ENCODE data around the gene TRMT61A. TPM values are rescaled to one million over a fixed set of nuclear protein-coding genes. Genes with fewer than 3 reads are reported as not detected.

TRMT61A gene
- total and polyA plus RNA-seq, 2 of the 13 experiments (the other 11 are each of a cell fraction or from before 2014, with no cell fraction given), result 6.5 to 13.6 TPM

DNA sequence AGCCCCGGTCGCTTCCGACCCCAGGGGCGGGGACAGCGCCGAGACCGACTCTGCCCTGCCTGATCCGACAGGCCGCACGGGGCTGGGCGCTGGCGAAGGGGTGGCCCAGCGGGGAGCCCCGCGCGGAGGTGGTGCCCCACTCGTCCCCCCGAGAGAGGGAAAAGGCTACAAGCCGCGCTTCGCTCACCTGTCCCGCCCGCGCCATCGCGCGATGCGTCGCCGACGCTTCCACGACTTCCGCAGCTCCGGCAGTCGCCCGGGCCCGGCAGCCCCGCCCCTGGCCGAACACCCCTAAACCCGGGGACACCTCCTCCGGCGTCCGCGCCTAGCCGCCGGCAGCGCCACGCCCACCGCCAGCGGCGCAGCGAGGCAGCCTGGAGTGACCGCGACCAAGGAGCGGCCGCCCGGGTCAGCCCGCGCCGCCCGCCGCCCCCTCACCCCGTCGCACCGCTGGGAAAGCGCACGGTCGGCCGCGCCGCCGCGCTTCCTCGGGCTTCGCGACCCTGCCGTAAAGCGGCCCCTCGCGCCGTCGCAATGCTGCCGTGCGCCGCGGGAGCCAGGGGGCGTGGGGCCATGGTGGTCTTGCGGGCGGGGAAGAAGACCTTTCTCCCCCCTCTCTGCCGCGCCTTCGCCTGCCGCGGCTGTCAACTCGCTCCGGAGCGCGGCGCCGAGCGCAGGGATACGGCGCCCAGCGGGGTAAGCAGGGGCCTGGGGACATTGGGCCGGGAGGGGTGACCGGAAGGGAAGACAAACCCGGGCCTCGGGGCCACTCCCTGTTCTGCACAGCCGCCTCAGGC is 33.6 kb downstream of the TRMT61A start, which contains the start of the genes BAG5 and COA8 (continued):
- TF ChIP-seq, protein P1, sequence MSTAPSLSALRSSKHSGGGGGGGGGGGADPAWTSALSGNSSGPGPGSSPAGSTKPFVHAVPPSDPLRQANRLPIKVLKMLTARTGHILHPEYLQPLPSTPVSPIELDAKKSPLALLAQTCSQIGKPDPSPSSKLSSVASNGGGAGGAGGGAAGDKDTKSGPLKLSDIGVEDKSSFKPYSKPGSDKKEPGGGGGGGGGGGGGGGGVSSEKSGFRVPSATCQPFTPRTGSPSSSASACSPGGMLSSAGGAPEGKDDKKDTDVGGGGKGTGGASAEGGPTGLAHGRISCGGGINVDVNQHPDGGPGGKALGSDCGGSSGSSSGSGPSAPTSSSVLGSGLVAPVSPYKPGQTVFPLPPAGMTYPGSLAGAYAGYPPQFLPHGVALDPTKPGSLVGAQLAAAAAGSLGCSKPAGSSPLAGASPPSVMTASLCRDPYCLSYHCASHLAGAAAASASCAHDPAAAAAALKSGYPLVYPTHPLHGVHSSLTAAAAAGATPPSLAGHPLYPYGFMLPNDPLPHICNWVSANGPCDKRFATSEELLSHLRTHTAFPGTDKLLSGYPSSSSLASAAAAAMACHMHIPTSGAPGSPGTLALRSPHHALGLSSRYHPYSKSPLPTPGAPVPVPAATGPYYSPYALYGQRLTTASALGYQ (CRISPR knock-in tag; IDR thresholded peaks at IDR 0.05), result peak; percentile 11; the same call in 1 of the 2 replicates
- peak in 1 of 2 experiments; percentile 62; a peak in 1 of 4 replicates for TF ChIP-seq KLF16 (CRISPR knock-in tag; IDR thresholded peaks at IDR 0.05)
- TF ChIP-seq, protein P2, sequence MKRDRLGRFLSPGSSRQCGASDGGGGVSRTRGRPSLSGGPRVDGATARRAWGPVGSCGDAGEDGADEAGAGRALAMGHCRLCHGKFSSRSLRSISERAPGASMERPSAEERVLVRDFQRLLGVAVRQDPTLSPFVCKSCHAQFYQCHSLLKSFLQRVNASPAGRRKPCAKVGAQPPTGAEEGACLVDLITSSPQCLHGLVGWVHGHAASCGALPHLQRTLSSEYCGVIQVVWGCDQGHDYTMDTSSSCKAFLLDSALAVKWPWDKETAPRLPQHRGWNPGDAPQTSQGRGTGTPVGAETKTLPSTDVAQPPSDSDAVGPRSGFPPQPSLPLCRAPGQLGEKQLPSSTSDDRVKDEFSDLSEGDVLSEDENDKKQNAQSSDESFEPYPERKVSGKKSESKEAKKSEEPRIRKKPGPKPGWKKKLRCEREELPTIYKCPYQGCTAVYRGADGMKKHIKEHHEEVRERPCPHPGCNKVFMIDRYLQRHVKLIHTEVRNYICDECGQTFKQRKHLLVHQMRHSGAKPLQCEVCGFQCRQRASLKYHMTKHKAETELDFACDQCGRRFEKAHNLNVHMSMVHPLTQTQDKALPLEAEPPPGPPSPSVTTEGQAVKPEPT (CRISPR knock-in tag; IDR thresholded peaks at IDR 0.05; ENCODE audit: low read depth), result 0 out of 2 replicates have a peak, but pooled peaks have one; percentile 43
- no peak for TF ChIP-seq XBP1 (CRISPR knock-in tag; IDR thresholded peaks at IDR 0.05)
- TF ChIP-seq SALL1 (CRISPR knock-in tag; IDR thresholded peaks at IDR 0.05), result peak; percentile 41
- TF ChIP-seq, protein P3, sequence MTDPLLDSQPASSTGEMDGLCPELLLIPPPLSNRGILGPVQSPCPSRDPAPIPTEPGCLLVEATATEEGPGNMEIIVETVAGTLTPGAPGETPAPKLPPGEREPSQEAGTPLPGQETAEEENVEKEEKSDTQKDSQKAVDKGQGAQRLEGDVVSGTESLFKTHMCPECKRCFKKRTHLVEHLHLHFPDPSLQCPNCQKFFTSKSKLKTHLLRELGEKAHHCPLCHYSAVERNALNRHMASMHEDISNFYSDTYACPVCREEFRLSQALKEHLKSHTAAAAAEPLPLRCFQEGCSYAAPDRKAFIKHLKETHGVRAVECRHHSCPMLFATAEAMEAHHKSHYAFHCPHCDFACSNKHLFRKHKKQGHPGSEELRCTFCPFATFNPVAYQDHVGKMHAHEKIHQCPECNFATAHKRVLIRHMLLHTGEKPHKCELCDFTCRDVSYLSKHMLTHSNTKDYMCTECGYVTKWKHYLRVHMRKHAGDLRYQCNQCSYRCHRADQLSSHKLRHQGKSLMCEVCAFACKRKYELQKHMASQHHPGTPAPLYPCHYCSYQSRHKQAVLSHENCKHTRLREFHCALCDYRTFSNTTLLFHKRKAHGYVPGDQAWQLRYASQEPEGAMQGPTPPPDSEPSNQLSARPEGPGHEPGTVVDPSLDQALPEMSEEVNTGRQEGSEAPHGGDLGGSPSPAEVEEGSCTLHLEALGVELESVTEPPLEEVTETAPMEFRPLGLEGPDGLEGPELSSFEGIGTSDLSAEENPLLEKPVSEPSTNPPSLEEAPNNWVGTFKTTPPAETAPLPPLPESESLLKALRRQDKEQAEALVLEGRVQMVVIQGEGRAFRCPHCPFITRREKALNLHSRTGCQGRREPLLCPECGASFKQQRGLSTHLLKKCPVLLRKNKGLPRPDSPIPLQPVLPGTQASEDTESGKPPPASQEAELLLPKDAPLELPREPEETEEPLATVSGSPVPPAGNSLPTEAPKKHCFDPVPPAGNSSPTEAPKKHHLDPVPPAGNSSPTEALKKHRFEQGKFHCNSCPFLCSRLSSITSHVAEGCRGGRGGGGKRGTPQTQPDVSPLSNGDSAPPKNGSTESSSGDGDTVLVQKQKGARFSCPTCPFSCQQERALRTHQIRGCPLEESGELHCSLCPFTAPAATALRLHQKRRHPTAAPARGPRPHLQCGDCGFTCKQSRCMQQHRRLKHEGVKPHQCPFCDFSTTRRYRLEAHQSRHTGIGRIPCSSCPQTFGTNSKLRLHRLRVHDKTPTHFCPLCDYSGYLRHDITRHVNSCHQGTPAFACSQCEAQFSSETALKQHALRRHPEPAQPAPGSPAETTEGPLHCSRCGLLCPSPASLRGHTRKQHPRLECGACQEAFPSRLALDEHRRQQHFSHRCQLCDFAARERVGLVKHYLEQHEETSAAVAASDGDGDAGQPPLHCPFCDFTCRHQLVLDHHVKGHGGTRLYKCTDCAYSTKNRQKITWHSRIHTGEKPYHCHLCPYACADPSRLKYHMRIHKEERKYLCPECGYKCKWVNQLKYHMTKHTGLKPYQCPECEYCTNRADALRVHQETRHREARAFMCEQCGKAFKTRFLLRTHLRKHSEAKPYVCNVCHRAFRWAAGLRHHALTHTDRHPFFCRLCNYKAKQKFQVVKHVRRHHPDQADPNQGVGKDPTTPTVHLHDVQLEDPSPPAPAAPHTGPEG (CRISPR knock-in tag; IDR thresholded peaks at IDR 0.05), result no peak; the same call in 1 of the 2 replicates
- peak; percentile 38 for TF ChIP-seq ZNF788 (CRISPR knock-in tag; IDR thresholded peaks at IDR 0.05; ENCODE audit: borderline replicate concordance)
- TF ChIP-seq ZBTB7A (CRISPR knock-in tag; IDR thresholded peaks at IDR 0.05), result peak; percentile 93
- TF ChIP-seq, protein P4, sequence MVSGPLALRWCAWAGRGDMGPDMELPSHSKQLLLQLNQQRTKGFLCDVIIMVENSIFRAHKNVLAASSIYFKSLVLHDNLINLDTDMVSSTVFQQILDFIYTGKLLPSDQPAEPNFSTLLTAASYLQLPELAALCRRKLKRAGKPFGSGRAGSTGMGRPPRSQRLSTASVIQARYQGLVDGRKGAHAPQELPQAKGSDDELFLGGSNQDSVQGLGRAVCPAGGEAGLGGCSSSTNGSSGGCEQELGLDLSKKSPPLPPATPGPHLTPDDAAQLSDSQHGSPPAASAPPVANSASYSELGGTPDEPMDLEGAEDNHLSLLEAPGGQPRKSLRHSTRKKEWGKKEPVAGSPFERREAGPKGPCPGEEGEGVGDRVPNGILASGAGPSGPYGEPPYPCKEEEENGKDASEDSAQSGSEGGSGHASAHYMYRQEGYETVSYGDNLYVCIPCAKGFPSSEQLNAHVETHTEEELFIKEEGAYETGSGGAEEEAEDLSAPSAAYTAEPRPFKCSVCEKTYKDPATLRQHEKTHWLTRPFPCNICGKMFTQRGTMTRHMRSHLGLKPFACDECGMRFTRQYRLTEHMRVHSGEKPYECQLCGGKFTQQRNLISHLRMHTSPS (CRISPR knock-in tag; IDR thresholded peaks at IDR 0.05; ENCODE audit: low read depth), result no peak
- TF ChIP-seq, protein P5, sequence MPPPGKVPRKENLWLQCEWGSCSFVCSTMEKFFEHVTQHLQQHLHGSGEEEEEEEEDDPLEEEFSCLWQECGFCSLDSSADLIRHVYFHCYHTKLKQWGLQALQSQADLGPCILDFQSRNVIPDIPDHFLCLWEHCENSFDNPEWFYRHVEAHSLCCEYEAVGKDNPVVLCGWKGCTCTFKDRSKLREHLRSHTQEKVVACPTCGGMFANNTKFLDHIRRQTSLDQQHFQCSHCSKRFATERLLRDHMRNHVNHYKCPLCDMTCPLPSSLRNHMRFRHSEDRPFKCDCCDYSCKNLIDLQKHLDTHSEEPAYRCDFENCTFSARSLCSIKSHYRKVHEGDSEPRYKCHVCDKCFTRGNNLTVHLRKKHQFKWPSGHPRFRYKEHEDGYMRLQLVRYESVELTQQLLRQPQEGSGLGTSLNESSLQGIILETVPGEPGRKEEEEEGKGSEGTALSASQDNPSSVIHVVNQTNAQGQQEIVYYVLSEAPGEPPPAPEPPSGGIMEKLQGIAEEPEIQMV (CRISPR knock-in tag; IDR thresholded peaks at IDR 0.05; ENCODE audit: low read depth), result peak; percentile 8; the same call in 1 of the 2 replicates
- TF ChIP-seq, protein P6, sequence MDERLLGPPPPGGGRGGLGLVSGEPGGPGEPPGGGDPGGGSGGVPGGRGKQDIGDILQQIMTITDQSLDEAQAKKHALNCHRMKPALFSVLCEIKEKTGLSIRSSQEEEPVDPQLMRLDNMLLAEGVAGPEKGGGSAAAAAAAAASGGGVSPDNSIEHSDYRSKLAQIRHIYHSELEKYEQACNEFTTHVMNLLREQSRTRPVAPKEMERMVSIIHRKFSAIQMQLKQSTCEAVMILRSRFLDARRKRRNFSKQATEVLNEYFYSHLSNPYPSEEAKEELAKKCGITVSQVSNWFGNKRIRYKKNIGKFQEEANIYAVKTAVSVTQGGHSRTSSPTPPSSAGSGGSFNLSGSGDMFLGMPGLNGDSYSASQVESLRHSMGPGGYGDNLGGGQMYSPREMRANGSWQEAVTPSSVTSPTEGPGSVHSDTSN (CRISPR knock-in tag; IDR thresholded peaks at IDR 0.05), result no peak
